Nephron progenitor cell (in vitro differentiated cells): ENCODE data around the gene C2orf68.
"Not testable (repeated sequence)": the region's sequence is repeated elsewhere in the genome, so short reads cannot be mapped to it uniquely, and the experiment has no call there.

Source experiments
- DNase-seq: peaks from one replicate; pipeline ENCODE4 v3.0.0; 2021
- H3K27ac Mint-ChIP-seq: 2 replicates; pipeline ENCODE4 v1.8.0; 2021; ENCODE audit warnings: mild to moderate bottlenecking, moderate library complexity, mixed read lengths
- H3K27me3 Mint-ChIP-seq: 2 replicates; pipeline ENCODE4 v1.8.0; 2021; ENCODE audit warnings: mild to moderate bottlenecking, low read depth, mixed read lengths; ENCODE audit not compliant: poor library complexity
- H3K36me3 Mint-ChIP-seq: 2 replicates; pipeline ENCODE4 v1.8.0; 2021; ENCODE audit warnings: low read depth, mixed read lengths
- H3K4me1 Mint-ChIP-seq: 2 replicates; pipeline ENCODE4 v1.8.0; 2021; ENCODE audit warnings: mixed read lengths
- H3K4me3 Mint-ChIP-seq: 2 replicates; pipeline ENCODE4 v1.8.0; 2021; ENCODE audit warnings: mild to moderate bottlenecking, moderate library complexity, mixed read lengths
- H3K9me3 Mint-ChIP-seq: 2 replicates; pipeline ENCODE4 v1.8.0; 2021; ENCODE audit warnings: mild to moderate bottlenecking, moderate library complexity, mixed read lengths
- TF ChIP-seq, protein P1 (sequence below): fragments of 200-600 bp; sonication (generic); IDR thresholded peaks from 2 replicates; pipeline ENCODE4 v1.5.0; 2021; ENCODE audit warnings: antibody characterized with exemption

The C2orf68 gene

GRCh38 chr2:85566265-85566664 is 45.6 kb downstream of the C2orf68 start:
- TF ChIP-seq, protein P1, sequence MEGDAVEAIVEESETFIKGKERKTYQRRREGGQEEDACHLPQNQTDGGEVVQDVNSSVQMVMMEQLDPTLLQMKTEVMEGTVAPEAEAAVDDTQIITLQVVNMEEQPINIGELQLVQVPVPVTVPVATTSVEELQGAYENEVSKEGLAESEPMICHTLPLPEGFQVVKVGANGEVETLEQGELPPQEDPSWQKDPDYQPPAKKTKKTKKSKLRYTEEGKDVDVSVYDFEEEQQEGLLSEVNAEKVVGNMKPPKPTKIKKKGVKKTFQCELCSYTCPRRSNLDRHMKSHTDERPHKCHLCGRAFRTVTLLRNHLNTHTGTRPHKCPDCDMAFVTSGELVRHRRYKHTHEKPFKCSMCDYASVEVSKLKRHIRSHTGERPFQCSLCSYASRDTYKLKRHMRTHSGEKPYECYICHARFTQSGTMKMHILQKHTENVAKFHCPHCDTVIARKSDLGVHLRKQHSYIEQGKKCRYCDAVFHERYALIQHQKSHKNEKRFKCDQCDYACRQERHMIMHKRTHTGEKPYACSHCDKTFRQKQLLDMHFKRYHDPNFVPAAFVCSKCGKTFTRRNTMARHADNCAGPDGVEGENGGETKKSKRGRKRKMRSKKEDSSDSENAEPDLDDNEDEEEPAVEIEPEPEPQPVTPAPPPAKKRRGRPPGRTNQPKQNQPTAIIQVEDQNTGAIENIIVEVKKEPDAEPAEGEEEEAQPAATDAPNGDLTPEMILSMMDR: no peak
- H3K4me3 Mint-ChIP-seq: no peak overlapping the region

GRCh38 chr2:85564144-85564563 is 47.7 kb downstream of the C2orf68 start:
- H3K36me3 Mint-ChIP-seq: no peaks in the 10 kb centered on the region
- H3K4me1 Mint-ChIP-seq: peaks cover 25% of the 10 kb centered on the region
- no peak for DNase-seq
- no peaks in the 10 kb centered on the region for H3K9me3 Mint-ChIP-seq
- no peak overlapping the region for H3K4me3 Mint-ChIP-seq
- TF ChIP-seq, protein P1: no peak
- H3K27ac Mint-ChIP-seq: no peak overlapping the region
- H3K27me3 Mint-ChIP-seq: peaks cover 7% of the 10 kb centered on the region

More at GRCh38 chr2:85566265-85566664, 45.6 kb downstream of the C2orf68 start:
- H3K9me3 Mint-ChIP-seq: no peaks in the 10 kb centered on the region
- no peak overlapping the region for H3K27ac Mint-ChIP-seq
- H3K36me3 Mint-ChIP-seq: no peaks in the 10 kb centered on the region
- peaks cover 21% of the 10 kb centered on the region for H3K27me3 Mint-ChIP-seq
- no peak for DNase-seq
- peaks cover 5% of the 10 kb centered on the region for H3K4me1 Mint-ChIP-seq

DNA sequence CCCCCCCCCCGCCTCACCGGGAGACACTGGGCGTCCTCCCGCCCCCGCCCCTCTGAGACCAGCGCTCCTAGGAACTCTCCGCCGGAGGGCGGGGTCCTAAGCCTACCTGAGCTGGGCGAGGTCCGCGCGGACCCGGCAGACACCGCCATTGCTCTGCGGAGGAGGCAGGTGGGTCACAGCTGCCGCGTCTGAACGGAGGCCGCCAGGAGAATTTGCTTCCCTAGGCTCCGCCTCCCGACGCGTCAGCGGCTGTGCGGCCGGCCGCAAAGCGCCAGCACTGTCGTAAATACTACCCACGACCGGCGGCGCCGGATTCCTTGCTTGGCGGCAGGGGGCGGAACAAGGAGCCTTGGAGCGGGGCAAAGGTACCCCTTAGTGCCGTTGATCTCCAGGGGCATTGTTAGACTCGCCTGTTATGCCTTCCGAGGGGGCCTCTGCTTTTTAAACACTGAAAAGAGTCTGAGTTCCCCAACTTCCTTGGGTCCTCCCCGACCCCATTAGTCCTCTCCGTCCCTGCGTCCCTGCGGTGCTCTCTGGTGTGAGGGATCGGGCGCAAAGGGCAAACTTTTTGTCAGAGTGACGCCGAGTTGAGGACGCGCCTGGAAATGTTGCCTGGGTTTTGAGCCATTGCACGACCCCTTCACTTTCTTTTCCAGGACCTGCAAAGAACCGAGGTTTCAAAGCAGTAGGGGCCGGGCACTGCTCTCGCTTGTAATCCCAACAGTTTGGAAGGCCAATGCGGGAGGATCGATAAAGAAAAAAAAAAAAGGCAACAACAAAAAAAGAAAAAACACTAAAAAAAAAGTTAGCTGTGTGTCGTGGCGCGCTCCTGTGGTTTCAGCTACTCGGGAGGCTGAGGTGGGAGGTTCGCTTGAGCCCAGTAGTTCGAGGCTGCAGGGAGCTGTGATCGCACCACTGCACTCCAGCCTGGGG is 50.3 kb downstream of the C2orf68 start, which contains the start of gene GGCX:
TSS of gene GGCX (minus strand) at position 214 of the 933 bp plus-strand sequence. CDS start at position 149, 65 bp downstream.
- TF ChIP-seq, protein P1: no peak
- Mint-ChIP-seq H3K36me3 (peaks cover 10% of the 10 kb centered on the region), H3K27ac (peak within 1 kb of the TSS; percentile 99), H3K4me3 (peak within 1 kb of the TSS; percentile 100), H3K9me3 (no peaks in the 10 kb centered on the region), H3K4me1 (peaks cover 25% of the 10 kb centered on the region), H3K27me3 (peaks cover 3% of the 10 kb centered on the region)
- peak; percentile 95 for DNase-seq

DNA sequence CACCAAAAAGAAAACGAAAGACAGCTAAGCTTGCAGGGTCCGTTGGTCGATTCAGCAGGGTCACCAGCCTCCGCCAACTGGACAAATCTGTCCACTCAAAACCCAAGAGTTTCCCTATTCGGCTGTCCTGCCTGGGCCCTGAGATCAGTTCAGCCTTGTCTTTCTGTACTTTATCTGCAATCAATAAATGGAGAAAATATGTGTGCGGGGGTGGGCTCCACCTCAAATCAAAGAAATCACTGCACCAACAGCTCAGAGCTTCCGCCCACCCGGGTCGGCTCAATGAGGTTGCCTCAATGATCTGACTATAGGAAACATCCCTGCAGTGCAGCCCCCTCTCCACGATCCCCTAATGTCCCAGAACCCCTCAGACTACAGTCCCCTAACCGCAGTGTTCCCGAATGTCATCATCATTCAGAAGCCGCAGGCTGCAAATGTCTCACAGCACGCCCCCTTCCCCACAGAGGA is 51.0 kb downstream of the C2orf68 start:
- TF ChIP-seq, protein P1: no peak
- Mint-ChIP-seq H3K4me3 (peak overlapping the region; percentile 100), H3K4me1 (peaks cover 25% of the 10 kb centered on the region), H3K9me3 (no peaks in the 10 kb centered on the region), H3K27me3 (peaks cover 3% of the 10 kb centered on the region), H3K36me3 (peaks cover 10% of the 10 kb centered on the region), H3K27ac (peak overlapping the region; percentile 78)
- no peak for DNase-seq

DNA sequence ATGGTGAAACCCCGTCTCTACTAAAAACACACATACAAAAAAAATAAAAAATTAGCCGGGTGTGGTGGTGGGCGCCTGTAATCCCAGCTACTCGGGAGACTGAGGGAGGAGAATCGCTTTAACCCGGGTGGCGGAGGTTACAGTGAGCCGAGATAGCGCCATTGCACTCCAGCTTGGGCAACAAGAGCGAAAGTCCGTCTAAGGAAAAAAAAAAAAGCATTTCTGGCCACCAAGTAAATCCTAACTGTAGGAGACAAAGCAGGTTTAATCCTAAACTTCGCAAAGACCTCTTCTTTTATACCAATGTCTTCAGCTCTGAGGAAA is 51.5 kb downstream of the C2orf68 start:
- not testable (repeated sequence) for H3K27me3 Mint-ChIP-seq, H3K9me3 Mint-ChIP-seq, DNase-seq
- H3K27ac Mint-ChIP-seq: peak overlapping the region; percentile 78
- H3K4me3 Mint-ChIP-seq: peak overlapping the region; percentile 100
- peaks cover 11% of the 10 kb centered on the region for H3K36me3 Mint-ChIP-seq
- peaks cover 25% of the 10 kb centered on the region for H3K4me1 Mint-ChIP-seq

- TF ChIP-seq, protein P1: no peak
- Mint-ChIP-seq H3K4me3 (no peak overlapping the region), H3K27me3 (no peaks in the 10 kb centered on the region), H3K36me3 (peaks cover 25% of the 10 kb centered on the region), H3K27ac (no peak overlapping the region), H3K9me3 (no peaks in the 10 kb centered on the region), H3K4me1 (peaks cover 25% of the 10 kb centered on the region)
- no peak for DNase-seq
Observed at GRCh38 chr2:85558160-85558559, 53.7 kb downstream of the C2orf68 start.
